HG03439 (cell line): ENCODE measurements around the gene SSBP4.
"Not testable (repeated sequence)": the region's sequence is repeated elsewhere in the genome, so short reads cannot be mapped to it uniquely, and the experiment has no call there.

Experiments used
- ATAC-seq: cut with Tn5 transposase; IDR thresholded peaks from one replicate; pipeline ENCODE4 v1.9.1; 2021; ENCODE audit warnings: mild to moderate bottlenecking, moderate library complexity; ENCODE audit not compliant: unreplicated experiment

SSBP4 gene

GRCh38 chr19:18392926-18393325 is 26.3 kb upstream of the SSBP4 start:
- no peak for ATAC-seq

DNA sequence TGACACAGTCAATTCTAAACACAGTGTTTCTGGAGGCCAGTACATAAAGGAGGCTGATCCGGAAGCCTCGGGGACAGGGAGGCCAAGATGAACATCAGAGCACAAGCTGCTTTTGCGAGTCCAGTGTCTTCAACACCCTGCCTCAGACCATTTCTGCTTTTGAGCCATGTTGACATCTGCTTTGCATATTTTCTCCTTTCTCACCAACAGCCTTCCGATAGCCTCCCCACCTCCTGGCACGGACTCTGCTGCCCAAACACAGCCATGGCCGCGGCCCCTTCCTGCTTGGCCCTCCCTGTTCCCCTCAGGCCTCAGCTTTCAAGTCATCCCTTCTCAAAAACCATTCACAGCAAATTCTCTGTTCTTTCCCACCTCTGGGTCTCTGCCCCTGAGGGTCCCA is 25.4 kb upstream of the SSBP4 start:
- ATAC-seq = no peak

GRCh38 chr19:18396471-18397241 is 22.5 kb upstream of the SSBP4 start:
- no peak for ATAC-seq

DNA sequence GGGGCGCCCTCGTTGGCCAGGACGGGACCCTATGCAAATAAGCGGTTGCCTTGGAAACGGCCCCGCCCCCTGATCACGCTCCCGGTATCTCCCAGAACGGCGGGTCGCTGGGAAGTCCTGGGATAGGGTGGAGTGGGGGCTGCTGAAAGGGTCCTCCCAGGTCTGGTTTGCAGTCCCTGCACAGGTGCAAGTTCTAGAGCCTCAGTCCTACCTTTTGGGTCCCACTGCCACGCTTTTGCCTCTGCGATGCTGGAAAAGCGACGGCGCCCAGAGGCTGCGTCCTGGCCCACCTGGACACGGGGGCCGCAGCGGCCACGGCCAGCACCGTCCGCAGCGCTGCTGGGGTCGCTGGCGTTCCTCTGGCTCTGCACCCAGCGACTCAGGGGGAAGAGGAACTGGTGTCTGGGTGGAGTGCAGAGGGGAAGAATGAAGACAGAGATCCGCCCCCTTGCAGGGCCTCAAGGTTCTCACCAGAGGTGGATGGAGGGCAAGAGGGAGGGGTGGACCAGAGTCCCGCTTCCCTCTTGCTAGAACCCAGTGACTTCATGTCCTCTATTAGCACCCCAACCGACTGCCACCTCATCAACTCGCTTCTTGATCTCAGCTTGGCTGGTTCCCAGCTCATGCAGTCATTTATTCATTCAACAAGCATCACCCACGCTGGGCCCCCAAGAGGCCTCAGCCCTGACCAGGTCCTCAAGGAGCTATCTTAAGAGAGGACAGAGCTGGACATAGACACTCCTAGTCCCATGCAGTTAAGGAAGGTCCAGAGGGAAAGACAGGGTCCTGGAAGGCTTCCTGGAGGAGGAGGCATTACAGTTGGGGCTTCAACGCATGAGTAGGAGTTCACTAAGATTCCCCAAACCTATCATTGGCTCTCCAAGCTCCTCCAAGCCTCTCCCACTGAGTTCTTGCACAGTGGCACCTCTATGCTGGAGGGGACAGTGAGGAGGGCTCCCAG is 21.7 kb upstream of the SSBP4 start, which contains the start of gene LRRC25:
LRRC25 (minus strand) TSS at position 381 of the 961 bp plus-strand sequence. CDS start 659 bp downstream, outside the sequence.
- peak; percentile 50 for ATAC-seq

- ATAC-seq = no peak
These were observed 20.2 kb upstream of the SSBP4 start for GRCh38 chr19:18399008-18399407.

- ATAC-seq = no peak
These were observed 17.6 kb upstream of the SSBP4 start for GRCh38 chr19:18401580-18402112.

GRCh38 chr19:18402455-18403248 is 16.5 kb upstream of the SSBP4 start:
- not testable (repeated sequence) for ATAC-seq

- not testable (repeated sequence) for ATAC-seq
These were observed 13.4 kb upstream of the SSBP4 start for GRCh38 chr19:18405754-18406153.

- ATAC-seq = no peak
These were observed 12.4 kb upstream of the SSBP4 start for GRCh38 chr19:18406749-18407148.

DNA sequence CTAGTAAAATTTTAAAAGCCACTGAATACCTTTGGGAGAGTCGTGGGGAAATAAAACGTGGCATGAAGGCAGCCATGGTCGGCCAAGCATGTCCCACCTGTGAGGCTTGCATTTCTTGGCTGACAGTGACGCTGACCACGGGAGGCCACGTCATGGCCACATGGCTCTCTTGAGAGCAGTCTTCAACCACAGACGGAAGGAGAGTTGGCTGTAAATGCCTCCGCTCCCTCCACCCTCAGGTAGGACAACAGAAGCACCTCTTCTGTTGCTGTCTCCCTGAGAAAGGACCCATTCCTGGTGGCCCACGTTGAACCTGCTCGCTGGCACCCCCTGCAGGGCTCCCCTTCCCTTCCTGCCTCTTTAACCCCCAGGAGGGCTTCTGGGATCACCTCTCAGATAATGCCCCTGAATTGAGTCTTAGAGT is 11.1 kb upstream of the SSBP4 start:
- ATAC-seq = no peak

DNA sequence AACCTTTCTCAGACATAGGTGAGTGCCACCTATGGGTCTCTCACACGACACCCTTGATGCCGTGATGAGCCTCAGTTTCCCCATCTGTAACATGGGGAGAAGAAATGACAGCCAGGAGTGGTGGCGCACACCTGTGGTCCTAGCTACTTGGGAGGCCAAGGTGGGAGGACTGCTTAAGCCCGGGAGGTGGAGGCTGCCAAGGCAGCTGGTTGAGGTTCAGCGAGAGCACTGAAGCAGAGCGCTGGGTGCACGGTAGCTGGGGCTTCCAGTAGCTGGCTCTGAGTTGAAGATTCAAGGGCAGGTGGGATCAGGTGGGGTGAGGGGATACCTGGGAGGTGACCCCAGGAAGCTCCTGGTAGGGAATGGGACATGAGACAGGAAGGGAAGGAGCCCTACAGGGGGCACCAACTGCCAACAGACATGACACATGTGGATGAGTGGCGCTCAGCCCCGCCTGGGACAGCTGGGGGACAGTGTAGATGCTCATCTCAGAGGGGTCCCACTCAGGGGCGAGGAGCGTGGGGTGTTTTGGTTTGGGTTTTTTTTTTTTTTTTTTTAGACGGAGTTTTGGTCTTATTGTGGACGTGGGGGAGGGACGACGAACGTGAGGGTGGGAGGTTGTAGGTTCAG is 6.5 kb upstream of the SSBP4 start:
- no peak for ATAC-seq

- ATAC-seq = no peak
These were observed 4.6 kb upstream of the SSBP4 start for GRCh38 chr19:18414504-18415177.

DNA sequence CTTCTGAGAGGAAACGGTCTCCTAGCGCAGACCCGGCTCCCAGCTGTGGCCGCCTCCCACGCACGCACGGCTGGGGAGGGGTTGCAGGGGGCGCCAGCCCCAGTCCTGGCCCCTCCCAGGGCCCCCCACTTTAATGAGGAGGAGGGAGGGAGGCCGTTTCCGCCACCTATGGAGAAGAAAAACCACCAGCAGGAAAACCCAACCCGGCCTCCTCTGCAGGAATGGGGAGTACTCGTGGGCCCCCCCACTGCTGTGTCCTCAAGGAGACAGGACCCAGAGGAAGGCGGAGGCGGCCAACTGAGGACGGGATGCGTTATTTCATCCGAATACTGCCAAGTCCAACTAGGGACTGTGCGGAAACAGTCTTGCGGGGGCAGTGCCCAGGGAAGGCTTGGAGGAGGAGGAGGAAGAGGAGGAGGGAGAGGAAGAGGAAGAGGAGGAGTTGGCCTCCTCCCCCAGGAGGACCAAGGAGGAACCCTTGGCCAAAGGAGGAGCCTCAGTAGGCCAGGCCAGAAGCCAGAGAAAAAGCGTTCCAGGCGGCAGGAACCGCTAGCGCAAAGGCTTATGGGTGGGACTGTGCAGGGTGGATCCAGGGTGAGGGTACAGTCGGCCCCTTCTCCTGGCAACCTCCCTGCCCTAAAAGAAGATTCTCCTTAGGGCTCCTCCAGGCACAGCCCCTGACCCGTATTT is 3.9 kb upstream of the SSBP4 start:
- ATAC-seq = no peak

DNA sequence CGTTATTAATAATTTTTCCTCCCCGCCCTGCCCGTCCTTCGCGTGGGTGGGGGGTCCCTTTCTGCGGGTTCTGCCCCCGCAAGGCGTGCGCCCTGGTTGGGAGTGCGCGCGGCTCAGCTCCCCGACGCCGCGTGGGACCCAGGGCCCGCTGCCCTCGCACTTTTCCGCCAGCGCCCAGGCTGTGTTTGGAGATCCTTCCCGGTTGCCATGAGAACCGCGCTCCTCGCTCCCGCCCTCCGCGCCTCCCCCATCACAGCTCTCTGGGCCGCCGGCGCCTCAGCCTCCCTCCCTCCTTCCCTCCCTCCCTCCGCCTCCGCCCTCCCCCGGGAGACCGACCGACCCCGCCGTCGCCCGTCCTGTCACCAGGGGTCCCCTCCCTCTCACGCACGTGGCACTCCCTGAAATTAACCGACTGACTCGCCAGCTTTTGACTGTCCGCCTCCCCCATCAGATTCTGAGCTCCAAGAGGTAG is 2.4 kb upstream of the SSBP4 start:
- no peak for ATAC-seq

DNA sequence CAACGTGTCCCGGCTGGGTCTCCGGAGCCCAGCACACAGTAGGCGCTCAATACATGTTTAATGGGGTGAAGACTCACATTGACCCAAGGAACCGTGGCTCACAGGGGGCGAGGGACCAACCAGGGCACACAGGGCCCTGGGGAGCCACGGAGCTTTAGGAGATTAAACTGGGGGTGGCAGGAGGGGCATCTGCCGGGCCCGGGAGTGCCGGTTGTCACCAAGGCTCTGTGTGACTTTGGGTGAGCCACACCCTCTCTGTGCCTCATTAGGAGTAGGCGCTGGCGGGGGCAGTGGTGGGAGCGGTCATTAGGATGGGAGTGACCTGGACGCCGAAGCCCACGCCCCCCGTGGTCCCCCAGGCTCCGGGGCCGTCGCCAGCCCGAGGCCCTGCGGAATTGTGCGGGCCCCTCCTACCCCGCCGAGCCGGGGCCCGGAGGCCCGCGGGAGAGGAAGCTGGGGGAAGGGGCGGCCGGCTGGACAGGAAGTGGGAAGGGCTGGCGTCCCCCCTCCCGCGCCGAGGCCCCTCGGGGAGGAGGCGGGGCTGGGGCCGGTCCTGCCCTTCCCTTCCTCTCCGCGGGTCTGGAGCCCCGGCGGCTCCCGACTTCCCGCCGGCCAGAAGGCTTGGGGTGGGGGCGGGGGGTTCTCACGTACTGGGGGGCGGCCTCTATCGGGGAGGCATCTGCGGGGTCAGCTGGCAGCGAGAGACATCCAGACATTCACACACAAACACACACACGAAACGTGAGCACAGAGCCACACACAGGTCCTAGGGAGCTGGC is 1.8 kb upstream of the SSBP4 start:
- no peak for ATAC-seq

DNA sequence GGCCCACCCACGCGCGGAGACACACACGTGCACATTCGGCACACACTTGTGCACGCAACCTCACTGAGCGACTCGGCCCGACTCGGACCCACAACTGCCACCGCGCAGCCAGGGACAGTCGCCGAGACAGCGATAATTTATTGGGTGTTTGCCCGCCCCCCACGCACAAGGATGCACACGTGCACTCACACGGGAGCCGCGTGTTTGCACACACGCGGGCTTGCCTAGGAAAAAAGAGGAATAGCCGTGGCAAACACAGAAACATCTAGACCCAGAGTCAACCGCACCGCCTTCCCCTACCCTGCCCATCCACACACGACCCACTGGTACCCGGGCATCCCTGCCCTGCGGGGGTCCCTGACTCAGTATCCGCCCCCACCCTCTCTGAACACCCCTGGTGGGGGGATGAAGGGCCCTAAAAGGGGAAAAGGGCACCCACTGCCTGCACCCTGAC is 1.1 kb upstream of the SSBP4 start:
- ATAC-seq = no peak

DNA sequence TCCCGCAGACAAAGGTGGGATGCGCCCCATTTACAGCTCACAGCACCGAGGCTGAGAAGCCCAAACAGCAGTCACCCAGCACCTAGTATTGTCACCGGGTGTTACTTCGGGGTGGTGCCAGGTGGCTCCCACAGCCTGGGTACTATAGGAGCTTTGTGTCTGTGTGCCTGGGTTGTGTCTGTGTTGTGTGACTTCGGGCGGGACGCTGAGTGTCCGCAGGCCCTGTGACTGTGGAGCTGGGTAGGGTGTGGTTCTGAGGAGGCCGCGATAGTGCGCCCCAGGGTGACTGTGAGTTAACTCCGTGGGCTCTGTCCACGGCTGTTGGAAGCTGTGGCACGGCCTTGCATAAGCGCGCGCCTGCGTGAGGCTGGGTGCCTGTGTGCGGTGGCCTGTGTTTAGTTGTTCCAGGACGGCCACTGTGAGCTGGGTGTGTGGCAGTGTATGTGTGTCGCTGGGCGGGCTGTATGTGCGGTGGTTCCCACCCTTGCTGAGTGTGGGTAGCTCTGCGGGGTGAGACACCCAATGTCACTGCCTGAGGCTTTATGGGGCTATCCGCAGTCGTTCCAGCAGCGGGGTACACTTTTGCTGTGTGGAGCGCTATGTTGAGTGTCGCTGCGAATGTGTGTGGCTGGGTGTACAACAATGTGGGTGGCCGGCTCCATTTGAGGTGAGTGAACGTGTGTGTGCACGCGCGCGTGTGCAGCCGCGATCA is 559 bp upstream of the SSBP4 start:
- ATAC-seq = no peak
